HFFc6 (cell line): ENCODE data around the gene CAMKK2. TPM values are rescaled to one million over a fixed set of nuclear protein-coding genes. Genes with fewer than 3 reads are reported as not detected.
"Not testable (repeated sequence)": the region's sequence is repeated elsewhere in the genome, so short reads cannot be mapped to it uniquely, and the experiment has no call there.

Source experiments
- DNase-seq: peaks from one replicate; pipeline ENCODE4 v3.0.0-alpha.2; 2018
- H3K27ac Mint-ChIP-seq: 2 replicates; pipeline ENCODE4 v1.8.0; 2020; ENCODE audit warnings: mild to moderate bottlenecking, mixed read lengths
- H3K27me3 Mint-ChIP-seq: 2 replicates; pipeline ENCODE4 v1.8.0; 2021; ENCODE audit warnings: mild to moderate bottlenecking, moderate library complexity, mixed read lengths; ENCODE audit not compliant: insufficient read depth
- H3K36me3 Mint-ChIP-seq: 2 replicates; pipeline ENCODE4 v1.8.0; 2021; ENCODE audit warnings: low read depth, mixed read lengths
- H3K4me1 Mint-ChIP-seq: 2 replicates; pipeline ENCODE4 v1.8.0; 2020; ENCODE audit warnings: low read depth, mixed read lengths
- H3K4me3 Mint-ChIP-seq: 2 replicates; pipeline ENCODE4 v1.8.0; 2020; ENCODE audit warnings: mild to moderate bottlenecking, moderate library complexity, mixed read lengths
- H3K9me3 Mint-ChIP-seq: 2 replicates; pipeline ENCODE4 v1.8.0; 2020; ENCODE audit warnings: mild to moderate bottlenecking, mixed read lengths
- CTCF ChIP-seq: fragments of 200-600 bp; sonication (generic); IDR thresholded peaks from 2 replicates; pipeline ENCODE4 v1.5.0; 2021; ENCODE audit warnings: antibody characterized with exemption, mild to moderate bottlenecking
- total RNA-seq, 6 experiments: library from RNA; stranded (reverse); fragmentation: NEBNext Ultra II Directional; extraction: Animal tissue kit (Norgen Biotek cat#: 25700); gene quantifications; 2 replicates in 1 of 6; 3 replicates in 5 of 6; pipeline ENCODE4 v1.2.3, GENCODE V29; 2021

Gene CAMKK2
- total RNA-seq, 6 experiments from 2014 or later = 27.8 to 35.3 (median 31.1) TPM

- Mint-ChIP-seq H3K4me1 (peaks cover 8% of the 10 kb centered on the region; the same call in 1 of the 2 replicates), H3K27ac (no peak overlapping the region), H3K36me3 (peaks cover 28% of the 10 kb centered on the region), H3K27me3 (no peaks in the 10 kb centered on the region), H3K4me3 (no peak overlapping the region), H3K9me3 (no peaks in the 10 kb centered on the region)
- no peak for DNase-seq
- TF ChIP-seq CTCF = no peak
These were observed 30.6 kb upstream of the CAMKK2 start for GRCh38 chr12:121326996-121327674.

- Mint-ChIP-seq H3K27me3 (no peaks in the 10 kb centered on the region), H3K9me3 (no peaks in the 10 kb centered on the region), H3K4me3 (no peak overlapping the region), H3K27ac (no peak overlapping the region), H3K36me3 (peaks cover 25% of the 10 kb centered on the region), H3K4me1 (0 out of 2 replicates have a peak, but pooled peaks cover under 1% of the 10 kb centered on the region)
- no peak for DNase-seq
- no peak for TF ChIP-seq CTCF
These were observed 29.4 kb upstream of the CAMKK2 start for GRCh38 chr12:121325922-121326396.

- H3K27ac Mint-ChIP-seq = no peak overlapping the region
- H3K36me3 Mint-ChIP-seq = peaks cover 16% of the 10 kb centered on the region
- H3K4me3 Mint-ChIP-seq = no peak overlapping the region
- no peak for TF ChIP-seq CTCF
- DNase-seq = no peak
- no peaks in the 10 kb centered on the region for H3K9me3 Mint-ChIP-seq
- no peaks in the 10 kb centered on the region for H3K27me3 Mint-ChIP-seq
- no peaks in the 10 kb centered on the region for H3K4me1 Mint-ChIP-seq
These were observed 27.4 kb upstream of the CAMKK2 start for GRCh38 chr12:121323908-121324307.

- DNase-seq = no peak
- no peaks in the 10 kb centered on the region for H3K4me1 Mint-ChIP-seq
- H3K4me3 Mint-ChIP-seq = no peak overlapping the region
- no peak overlapping the region for H3K27ac Mint-ChIP-seq
- peaks cover 16% of the 10 kb centered on the region for H3K36me3 Mint-ChIP-seq
- no peaks in the 10 kb centered on the region for H3K9me3 Mint-ChIP-seq
- no peaks in the 10 kb centered on the region for H3K27me3 Mint-ChIP-seq
- no peak for TF ChIP-seq CTCF
These were observed 21.6 kb upstream of the CAMKK2 start for GRCh38 chr12:121318121-121318520.

GRCh38 chr12:121314431-121314830, 17.9 kb upstream of the CAMKK2 start:
- Mint-ChIP-seq H3K4me3 (no peak overlapping the region), H3K27ac (no peak overlapping the region), H3K27me3 (no peaks in the 10 kb centered on the region), H3K9me3 (no peaks in the 10 kb centered on the region), H3K36me3 (peaks cover 16% of the 10 kb centered on the region), H3K4me1 (no peaks in the 10 kb centered on the region)
- TF ChIP-seq CTCF = no peak
- no peak for DNase-seq

- H3K9me3 Mint-ChIP-seq, H3K27me3 Mint-ChIP-seq, DNase-seq, H3K4me1 Mint-ChIP-seq, H3K27ac Mint-ChIP-seq, H3K4me3 Mint-ChIP-seq: not testable (repeated sequence)
- H3K36me3 Mint-ChIP-seq = peaks cover 11% of the 10 kb centered on the region
These were observed 13.7 kb upstream of the CAMKK2 start for GRCh38 chr12:121310231-121310630.

GRCh38 chr12:121307397-121307796, 10.9 kb upstream of the CAMKK2 start:
- peaks cover 11% of the 10 kb centered on the region for H3K36me3 Mint-ChIP-seq
- H3K9me3 Mint-ChIP-seq, H3K4me1 Mint-ChIP-seq, H3K27ac Mint-ChIP-seq, H3K27me3 Mint-ChIP-seq, DNase-seq, H3K4me3 Mint-ChIP-seq: not testable (repeated sequence)
